ENCODE measurements around the gene PTPRT.

The PTPRT gene

GRCh38 chr20:43189554-43190331, at the start of gene PTPRT:
Gene PTPRT, minus strand, starts transcription at chr20:43189906. Its CDS starts 173 bp downstream, at chr20:43189733.
- no peak for DNase-seq (ENCODE audit: low read depth)

GRCh38 chr20:43238833-43239232, 49.1 kb upstream of the PTPRT start:
- DNase-seq (ENCODE audit: low read depth), result no peak

- no peak for DNase-seq (ENCODE audit: low read depth)
These were observed 48.6 kb upstream of the PTPRT start for GRCh38 chr20:43238266-43238665.

- no peak for DNase-seq (ENCODE audit: low read depth)
These were observed 48.0 kb upstream of the PTPRT start for GRCh38 chr20:43237651-43238168.

GRCh38 chr20:43235998-43236397, 46.3 kb upstream of the PTPRT start:
- no peak for DNase-seq (ENCODE audit: low read depth)

GRCh38 chr20:43231829-43232228, 42.1 kb upstream of the PTPRT start:
- no peak for DNase-seq (ENCODE audit: low read depth)

GRCh38 chr20:43229696-43230095, 40.0 kb upstream of the PTPRT start:
- DNase-seq (ENCODE audit: low read depth), result no peak

GRCh38 chr20:43220612-43221011, 30.9 kb upstream of the PTPRT start:
- DNase-seq (ENCODE audit: low read depth), result no peak

GRCh38 chr20:43210901-43211300, 21.2 kb upstream of the PTPRT start:
- no peak for DNase-seq (ENCODE audit: low read depth)

GRCh38 chr20:43209831-43210230, 20.1 kb upstream of the PTPRT start:
- no peak for DNase-seq (ENCODE audit: low read depth)

GRCh38 chr20:43205699-43206098, 16.0 kb upstream of the PTPRT start:
- DNase-seq (ENCODE audit: low read depth), result no peak

- no peak for DNase-seq (ENCODE audit: low read depth)
These were observed 12.4 kb upstream of the PTPRT start for GRCh38 chr20:43202100-43202499.

GRCh38 chr20:43198607-43199006, 8.9 kb upstream of the PTPRT start:
- no peak for DNase-seq (ENCODE audit: low read depth)

- DNase-seq (ENCODE audit: low read depth), result no peak
These were observed 6.5 kb upstream of the PTPRT start for GRCh38 chr20:43196243-43196642.

GRCh38 chr20:43194137-43194536, 4.4 kb upstream of the PTPRT start:
- no peak for DNase-seq (ENCODE audit: low read depth)

GRCh38 chr20:43193443-43193842, 3.7 kb upstream of the PTPRT start:
- DNase-seq (ENCODE audit: low read depth), result no peak

- DNase-seq (ENCODE audit: low read depth), result no peak
These were observed 2.5 kb upstream of the PTPRT start for GRCh38 chr20:43191946-43192863.

GRCh38 chr20:43191143-43191542, 1.4 kb upstream of the PTPRT start:
- DNase-seq (ENCODE audit: low read depth), result no peak

GRCh38 chr20:43190332-43190953, 737 bp upstream of the PTPRT start:
- DNase-seq (ENCODE audit: low read depth), result no peak

- DNase-seq (ENCODE audit: low read depth), result no peak
These were observed 699 bp downstream of the PTPRT start for GRCh38 chr20:43188861-43189553.

- no peak for DNase-seq (ENCODE audit: low read depth)
These were observed 1.5 kb downstream of the PTPRT start for GRCh38 chr20:43188234-43188653.

All from GM04504 (cell line).